Limb (tissue), 2 donors: Measurements from ENCODE around the gene XKR7.

ENCODE experiments used
- DNase-seq, 2 donors: peaks; one replicate each; pipeline ENCODE4 v3.0.0-alpha.2; 2016; ENCODE audit errors: extremely low spot score in 2 of 2

The XKR7 gene

DNA sequence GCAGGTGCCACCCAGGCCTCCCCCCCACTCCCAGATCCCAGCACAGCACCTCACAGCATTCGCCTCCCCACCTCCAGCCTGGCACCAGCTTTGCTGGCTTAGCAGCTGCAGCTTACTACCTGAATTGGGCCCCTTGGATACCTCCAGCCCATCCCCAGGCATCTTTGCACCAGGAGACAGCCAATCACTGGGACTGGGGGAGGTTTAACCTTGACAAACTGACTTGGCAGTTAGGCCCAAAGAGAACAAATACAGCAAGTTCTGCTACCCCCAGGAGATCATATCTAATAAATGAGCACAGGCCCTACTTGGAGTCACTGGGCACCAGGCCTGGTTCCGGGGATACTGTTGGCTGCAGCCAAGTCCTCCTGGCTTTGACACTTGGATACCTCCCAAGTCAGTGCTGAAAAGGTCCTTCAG is 24.9 kb upstream of the XKR7 start:
- no peak for DNase-seq

DNA sequence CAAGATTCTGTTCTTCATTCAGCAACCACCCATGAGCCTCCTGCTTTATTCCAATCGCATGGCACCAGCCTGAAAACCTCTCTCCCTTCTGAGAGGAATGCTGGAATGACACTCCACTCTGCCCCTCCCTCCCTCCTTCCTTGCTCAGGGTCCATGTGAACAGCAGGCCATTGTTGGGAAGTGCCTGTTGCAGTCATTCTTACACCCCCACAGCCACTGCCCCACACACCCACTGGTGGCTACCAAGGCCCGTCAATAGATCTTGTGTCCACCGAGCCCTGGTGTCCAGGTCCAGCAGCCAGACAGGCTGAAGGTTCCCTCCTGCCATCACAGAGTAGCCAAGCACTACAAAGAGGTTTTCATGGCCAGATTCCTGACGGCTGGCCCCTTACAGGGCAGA is 22.6 kb upstream of the XKR7 start:
- no peak for DNase-seq

DNA sequence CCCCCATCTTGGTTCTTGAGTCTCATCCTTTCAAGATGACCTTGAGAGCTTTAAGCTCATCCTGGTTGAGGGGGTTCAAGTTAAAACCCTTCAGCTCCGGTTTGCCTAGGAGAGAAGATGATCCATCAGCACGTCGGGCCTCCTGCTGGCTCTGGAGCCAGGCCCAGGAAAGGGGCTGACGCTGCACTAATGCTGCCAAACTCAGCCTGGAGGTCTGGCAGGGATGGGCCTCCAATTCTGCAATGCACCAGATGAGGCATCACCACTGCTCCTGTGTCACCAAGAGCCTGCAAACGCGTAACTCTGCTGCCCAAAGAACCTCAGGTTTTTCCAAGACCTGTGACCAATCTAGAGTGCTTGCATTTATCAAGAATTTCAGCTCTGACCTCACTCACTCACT is 22.2 kb upstream of the XKR7 start:
- DNase-seq, result no peak

DNA sequence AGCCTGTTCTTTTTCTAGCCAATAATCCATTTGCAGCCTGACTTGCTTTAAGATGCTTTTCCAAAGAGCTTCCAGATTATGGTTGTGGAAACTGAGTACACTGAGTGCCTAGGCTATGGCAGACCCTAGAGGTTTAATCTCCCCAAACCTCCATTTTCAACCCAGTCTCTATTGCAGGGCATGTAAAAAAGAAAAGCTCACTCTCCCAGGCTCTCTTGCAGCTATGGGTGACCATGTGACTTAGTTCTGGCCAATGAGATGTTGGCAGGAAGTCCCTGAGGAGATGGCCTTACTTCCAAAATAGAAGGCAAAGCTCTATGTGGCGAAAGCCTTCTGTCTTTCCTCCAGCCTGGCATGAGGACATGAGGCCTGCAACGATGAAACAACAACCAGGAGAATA is 19.9 kb upstream of the XKR7 start:
- no peak for DNase-seq

DNA sequence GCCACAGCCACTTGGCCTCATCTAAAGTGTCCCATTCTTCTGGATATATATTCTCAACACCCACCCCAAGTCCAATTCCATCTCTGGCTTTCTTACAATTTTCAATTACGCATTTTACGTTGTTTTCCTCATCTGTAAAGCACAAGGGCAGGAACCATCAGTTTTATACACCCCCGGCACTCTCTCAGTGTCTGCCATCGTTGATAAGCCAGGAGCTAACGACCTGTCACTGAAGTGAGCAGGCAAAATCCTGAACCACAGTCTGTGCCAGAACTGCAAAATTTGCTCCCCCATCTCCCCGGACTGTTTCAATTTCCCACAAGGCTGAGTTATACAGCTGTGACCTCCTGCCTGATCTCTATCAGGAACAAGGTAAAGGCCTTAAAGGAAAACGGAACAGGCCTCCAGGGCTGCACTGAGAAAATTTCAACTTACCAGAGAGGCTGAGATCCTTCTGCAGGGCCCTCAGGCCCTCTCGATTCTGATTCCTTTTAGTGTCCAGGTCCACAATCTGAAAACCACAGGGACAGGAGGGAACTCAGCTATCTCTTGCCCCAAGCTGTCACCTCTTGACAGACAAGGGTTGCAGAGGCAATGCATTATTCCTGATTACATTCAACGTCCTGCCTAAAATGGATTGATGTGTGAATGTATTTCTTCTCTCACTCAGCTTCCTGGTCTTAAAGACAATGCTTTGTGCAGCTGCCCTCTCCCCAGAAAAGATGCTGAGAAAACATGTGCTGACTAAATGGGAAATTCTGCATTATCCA is 17.9 kb upstream of the XKR7 start:
- no peak for DNase-seq

DNA sequence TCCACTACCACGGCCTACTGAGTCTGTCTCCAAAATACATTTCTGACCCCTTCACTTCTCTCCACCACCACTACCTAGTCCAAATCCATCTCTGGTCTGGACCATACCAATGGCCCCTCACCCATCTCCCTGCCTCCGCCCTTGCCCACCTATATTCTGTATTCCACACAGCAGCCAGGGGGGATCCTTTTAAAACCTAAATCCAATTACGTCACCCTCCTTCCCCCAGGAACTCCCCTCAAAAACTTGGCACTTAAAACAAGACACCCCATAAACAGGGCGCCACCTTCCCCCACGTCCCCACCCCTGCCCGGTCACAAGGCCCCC is 16.8 kb upstream of the XKR7 start:
- DNase-seq, result no peak

DNA sequence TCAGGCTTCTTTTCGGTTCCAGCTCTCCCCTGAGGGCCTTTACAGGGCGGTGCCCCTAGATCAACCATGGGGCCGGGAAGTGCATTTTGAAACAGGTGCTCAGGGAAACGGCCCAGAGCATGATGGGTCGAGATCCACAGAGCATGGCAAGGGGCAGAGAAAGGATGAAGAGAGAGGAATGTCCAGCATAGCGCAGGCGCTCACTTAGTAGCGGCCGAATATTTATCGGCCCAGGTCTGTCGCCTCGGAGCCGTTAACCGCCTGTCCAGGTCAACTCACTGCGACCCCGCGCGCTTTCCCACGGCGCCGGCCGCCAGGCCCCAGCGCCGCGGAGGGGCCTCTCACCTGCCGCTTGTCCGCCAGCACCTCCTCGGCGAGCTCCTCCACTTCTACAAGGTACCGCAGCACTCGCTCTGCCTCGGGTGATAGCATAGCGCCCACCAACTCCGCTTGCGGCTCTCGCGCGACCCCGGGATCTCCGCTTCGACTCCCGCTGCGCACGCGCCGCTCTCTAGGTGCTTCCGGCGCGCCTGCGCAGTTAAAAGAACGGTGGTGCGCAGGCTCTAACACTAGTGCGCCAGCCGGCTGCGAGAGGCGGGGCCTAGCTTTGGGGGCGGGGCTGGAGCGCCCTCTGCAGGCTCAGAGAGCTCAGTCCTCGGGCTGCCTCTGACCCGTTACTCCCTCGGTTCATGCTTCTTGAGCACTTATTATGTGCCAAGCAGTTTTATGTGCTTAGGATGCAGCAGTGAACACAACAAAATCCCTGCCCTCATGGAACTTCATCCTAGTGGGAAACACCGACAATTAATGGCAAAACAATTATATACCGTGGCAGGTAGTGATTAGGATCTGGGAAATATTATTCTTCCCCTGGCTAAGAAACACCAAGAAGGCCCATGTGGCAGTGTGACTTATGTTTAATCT is 16.2 kb upstream of the XKR7 start, which contains the start of gene PDRG1:
Gene PDRG1, minus strand, starts transcription at position 517 of the 924 bp plus-strand sequence. Its CDS starts 85 bp downstream, at position 432.
- DNase-seq, result peak; percentile 97 to 99

DNA sequence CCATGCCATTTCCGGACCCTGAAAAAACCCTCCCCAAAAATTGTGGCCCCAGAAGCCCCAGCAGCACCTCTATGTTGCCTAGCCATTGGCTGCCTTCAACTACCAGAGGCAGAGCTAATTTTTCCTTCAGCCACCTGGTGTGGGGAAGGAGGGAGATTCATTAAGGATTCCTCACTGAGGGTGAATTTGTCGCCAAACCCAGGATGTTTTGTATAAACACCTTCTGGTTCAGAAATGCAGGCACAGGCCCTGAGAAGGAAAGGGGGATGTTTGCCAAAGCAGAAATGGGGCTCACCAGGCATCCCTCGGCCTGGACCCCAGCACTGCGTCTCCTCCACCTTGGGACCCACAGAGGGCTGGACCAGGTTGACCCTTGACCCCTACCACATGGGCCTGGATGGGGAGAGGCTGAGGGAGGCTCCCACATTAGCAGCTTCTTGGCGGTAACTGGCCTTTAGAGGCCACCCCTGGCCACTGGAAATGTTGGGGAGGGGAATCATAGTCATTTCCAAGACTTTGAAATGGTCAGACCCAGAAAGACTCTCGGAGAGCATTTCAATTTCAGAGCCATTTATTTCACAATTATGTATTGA is 14.3 kb upstream of the XKR7 start:
- DNase-seq, result no peak

DNA sequence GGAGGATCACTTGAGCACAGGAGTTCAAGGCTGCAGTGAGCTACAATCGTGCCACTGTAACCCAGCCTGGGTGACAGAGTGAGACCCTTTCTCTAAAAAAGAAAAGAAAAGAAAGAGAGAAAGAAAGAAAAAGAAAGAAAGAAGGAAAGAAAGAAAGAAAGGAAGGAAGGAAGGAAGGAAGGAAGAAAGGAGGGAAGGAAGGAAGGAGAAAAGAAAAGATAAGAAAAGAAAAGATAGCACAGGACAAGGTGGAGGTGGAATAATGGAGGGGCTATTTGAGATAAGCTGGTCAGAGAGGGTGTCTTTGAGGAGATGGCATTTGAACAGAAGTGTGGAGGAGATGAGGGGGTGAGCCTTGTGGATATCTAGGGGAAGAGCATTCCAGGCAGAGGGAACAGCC is 13.5 kb upstream of the XKR7 start:
- no peak for DNase-seq

DNA sequence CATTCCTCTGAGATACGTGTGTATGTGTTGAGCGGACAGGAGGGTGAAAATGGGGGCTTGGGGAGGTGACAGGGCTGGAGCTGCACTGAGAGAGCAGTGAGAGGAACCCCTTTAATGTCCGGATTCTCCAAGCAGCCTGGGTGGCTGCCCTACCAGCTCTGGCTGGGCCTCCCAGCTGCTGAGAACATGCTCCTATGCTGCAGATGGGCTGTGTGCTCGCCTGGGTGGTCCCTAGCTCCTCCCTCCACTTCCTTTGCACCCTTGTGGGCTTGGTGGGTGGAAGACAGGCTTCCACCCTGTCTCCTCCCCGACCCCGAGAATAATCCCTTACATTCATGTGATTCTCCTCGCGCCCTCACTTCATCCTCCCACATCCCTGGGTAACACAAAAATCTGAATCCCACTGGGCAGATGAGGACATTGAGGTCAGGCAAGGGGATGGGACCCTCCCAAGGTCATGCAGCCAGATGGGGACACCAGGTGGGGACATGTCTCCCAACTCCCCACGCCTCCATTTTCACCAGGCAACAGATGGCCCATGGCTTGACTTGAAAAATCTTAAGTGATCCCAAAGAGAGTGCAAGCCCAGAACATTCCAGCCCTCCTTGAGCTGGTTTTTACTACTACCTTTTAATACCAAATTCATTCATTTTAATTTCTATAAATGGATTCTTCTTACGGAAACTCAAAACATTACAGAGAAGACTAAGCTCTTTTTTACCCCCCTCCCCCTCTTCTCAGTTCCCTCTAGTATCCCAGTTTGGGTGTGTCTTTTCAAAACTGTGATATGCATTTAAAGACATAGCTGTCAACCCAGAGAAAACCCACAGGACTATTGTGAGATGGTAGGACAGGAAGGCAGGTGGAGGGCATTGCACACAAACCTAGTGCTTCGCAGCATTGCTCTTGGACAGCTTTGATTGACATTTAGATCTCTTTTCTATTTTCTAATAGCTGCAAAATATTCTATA is 11.1 kb upstream of the XKR7 start:
- no peak for DNase-seq

DNA sequence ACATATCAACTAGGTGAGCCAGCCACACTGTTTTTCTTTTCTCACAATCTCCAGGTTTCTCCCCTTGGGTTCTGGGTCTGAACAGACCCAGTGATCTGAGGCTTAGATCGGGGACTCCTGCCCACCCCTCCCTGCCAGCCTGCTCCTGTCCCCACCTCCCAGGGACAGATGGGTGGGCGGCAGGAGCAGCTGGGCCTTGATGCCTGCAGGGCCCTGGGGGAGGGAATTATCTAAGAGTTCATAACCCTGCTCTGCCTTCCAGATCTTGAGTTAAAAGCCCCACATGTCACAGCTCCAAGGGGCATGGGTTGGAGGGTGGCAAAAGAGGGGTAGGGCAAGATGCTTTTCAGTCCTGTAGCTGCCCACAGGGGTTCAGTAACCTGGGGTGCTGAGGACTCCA is 5.2 kb upstream of the XKR7 start:
- no peak for DNase-seq

DNA sequence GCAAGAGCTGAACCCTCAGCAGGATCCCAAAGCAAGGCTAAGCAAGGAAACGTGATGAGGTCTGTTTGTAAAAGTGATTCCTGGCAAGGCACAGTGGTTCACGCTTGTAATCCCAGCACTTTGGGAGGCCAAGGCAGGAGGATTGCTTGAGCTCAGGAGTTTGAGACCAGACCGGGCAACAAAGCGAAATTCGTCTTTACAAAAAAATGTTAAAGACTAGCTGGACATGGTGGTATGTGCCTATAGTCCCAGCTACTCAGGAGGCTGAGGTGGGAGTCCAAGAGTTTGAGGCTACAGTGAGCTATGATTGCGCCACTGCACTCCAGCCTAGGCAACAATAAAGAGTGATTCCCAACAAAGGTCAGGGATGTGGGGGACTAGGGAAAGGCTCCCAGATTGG is 4.1 kb upstream of the XKR7 start:
- DNase-seq, result no peak

DNA sequence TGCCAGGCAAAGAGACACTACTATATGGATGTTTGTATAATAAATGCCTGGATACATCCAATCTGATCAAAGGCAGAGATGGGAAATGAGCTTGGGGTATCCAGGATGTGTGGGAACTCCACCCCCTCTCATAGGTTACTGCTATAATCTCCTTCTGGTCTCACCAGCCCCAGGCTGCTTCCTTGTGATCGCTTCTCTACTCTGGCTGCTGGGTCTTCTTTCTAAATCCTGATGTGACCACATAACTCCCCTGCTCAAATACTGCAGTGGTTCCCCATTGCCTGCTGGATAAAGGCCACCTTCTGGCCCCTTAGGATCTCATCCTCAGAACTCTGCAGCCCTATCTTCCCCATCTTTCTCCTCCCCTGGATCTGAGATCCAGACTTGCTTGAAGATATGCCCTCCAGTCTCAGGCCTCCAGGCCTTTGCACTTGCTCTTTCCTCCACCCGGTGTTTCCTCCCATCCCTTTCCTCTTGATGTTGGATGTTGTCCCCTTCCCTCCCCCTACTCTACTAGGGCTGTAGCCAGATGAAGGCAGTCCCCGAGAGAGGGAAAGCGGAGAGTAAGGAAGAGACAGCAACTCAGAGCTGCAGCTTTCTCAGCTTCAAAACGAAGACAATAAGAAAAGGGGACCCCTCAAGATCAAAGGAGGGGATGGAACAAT is 828 bp upstream of the XKR7 start:
- no peak for DNase-seq

DNA sequence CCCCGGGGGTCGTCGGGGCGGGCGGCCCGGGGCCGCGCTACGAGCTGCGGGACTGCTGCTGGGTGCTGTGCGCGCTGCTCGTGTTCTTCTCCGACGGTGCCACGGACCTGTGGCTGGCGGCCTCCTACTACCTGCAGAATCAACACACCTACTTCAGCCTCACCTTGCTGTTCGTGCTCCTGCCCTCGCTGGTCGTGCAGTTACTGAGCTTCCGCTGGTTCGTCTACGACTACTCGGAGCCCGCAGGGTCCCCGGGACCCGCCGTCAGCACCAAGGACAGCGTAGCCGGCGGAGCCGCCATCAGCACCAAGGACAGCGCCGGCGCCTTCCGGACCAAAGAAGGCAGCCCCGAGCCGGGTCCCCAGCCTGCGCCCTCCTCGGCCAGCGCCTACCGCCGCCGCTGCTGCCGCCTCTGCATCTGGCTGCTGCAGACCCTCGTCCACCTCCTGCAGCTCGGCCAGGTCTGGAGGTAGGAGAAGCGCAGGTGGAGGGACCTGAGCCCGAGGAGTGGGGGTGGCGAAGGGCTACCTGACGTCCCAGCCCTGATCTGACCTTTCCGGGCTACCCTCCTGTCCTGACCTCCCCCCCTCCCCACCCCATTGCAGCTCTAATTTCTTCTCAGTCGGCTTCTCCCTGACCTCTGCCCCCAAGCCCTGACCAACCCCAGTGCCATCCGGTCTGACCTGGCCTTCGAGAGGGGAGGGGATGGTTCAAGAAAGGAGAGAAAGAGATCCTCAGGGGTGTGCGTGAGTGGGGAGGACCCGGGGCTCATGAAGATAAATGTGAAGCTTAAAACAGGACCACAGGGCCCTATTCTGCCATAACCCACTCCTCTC is 558 bp downstream of the XKR7 start:
- peak; percentile 75 to 92 for DNase-seq

DNA sequence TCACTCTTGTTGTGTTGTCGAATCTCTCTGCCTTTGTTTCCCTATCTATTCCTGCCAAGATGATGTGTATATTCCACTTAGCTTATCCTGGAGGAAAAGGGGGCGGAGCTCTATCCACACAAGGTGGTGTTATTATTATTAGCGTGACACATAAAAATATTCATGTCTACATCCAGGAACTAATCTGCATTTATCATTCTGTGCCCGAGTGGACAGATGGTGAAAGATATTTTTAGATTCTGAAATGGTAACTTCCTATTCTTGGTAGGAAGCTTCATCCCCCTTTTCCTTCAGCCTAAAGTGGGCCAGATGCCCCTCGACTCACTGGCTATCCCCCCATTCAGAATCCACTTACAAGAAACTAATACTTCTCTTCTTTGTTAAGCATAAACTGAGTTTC is 2.0 kb downstream of the XKR7 start:
- DNase-seq, result no peak

DNA sequence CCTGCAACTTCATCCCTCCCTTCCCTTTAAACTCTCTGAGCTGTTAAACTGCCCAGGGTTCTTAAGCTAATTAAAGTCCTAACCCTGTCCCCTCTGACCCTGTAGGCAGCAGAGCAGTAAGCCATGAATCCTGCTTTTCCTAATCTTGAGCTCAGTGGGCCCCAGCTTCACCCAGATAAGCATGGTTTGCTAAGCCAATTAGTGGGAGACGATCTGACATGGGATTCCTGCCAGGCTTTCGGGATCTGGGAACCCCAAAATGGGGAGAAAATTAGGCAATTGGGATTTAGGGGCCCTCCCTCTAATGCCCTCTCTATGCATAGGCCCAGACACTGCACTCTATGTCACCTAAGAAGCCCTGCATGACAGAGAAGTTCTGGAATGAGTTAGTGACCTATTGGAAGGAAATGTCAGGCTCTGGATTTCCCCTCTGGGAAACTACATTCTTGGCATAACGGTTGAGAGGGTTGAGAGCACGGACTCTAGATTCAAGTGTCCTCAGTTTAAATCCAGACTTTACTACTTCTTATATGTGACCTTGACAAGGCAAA is 4.6 kb downstream of the XKR7 start:
- no peak for DNase-seq

DNA sequence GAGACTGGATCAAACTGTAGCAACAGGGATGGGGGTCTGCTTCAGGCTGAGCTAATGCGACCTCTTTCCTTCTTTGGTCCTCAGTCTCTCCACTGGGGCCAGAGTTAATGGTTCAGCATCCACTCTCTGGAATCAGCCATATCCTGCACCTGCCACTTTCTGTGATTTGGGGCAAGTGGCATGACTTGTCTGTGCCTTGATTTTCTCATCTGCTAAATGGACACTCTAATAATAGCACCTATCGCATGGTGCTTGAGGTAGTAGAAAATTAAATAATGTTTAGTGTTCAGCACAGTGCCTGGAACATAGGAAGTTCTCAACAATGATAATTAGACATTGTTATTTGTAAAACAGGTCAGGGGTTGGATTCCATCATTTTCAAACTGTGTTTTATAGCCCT is 6.3 kb downstream of the XKR7 start:
- no peak for DNase-seq

DNA sequence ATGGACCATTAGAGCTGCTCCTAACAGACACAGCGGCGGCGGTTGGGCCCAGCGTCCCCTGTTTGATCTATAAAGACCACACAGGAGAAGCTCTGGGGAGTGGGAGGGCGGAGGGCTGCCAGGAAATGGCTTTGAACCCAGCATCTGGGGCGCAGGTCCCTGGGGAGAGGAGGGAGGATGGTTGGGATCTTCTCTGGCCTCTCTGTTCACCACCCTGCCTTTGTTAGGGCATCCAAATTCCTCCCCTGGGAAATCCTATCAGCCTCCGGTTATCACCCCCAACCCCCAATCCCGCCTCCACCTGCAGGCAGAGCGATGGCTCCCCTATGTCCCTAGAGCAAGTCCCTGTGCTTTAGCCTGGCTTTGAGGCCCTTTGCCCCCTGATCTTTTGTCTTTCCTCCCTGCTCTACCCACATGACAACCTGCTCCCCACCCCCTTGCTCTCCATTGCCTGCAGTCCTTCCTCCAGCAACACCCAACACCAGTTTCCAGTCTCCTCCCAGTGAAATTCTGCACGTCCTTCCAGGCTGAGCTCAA is 7.1 kb downstream of the XKR7 start:
- DNase-seq, result peak in 1 of 2 donors; percentile 29

DNA sequence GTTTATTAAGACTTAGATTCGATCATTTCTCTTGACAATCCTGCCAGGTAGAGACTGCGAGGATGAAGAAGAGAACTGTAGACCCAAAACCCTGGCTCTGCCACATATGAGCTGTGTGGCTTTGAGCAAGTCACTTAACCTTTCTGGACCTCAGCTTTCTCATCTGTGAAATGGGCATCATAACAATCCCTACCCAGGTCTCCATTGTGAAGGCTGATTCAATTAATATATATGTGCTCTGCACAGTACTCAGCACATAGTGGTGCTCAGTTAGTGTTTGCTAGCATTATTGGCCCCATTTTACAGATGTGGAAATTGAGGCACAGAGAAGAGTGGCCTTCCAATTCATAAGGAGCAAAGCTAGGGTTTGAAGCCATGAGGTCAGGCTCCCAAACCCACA is 7.9 kb downstream of the XKR7 start:
- DNase-seq, result peak in 1 of 2 donors; percentile 4
